Suprapubic skin (tissue), 4 donors: ENCODE results near the gene ANXA2.

Experiments
- CTCF ChIP-seq, 2 donors: fragments of 200-600 bp in 1 of 2; fragments of 450-650 bp in 1 of 2; sonication (generic) in 1 of 2; IDR thresholded peaks; one replicate each; pipeline ENCODE4 v1.5.1; 2016 to 2019; ENCODE audit warnings: antibody characterized with exemption in 2 of 2, mild to moderate bottlenecking in 1 of 2, moderate library complexity in 1 of 2
- EP300 ChIP-seq: sonication (generic); formaldehyde crosslinking; IDR thresholded peaks from one replicate; pipeline ENCODE4 v1.6.1; 2017; ENCODE audit warnings: antibody characterized with exemption
- POLR2A ChIP-seq, 2 donors: fragments of 450-650 bp; IDR thresholded peaks; one replicate each; pipeline ENCODE4 v1.6.1; 2017; ENCODE audit warnings: antibody characterized with exemption in 2 of 2, mild to moderate bottlenecking in 2 of 2, moderate library complexity in 2 of 2
- POLR2AphosphoS5 ChIP-seq, 3 donors: sonication (generic); formaldehyde crosslinking; IDR thresholded peaks; one replicate each; pipeline ENCODE4 v1.6.1; 2017; ENCODE audit warnings: antibody characterized with exemption in 3 of 3

GRCh38 chr15:60315878-60316277 lies 81.9 kb downstream of the ANXA2 start:
- TF ChIP-seq CTCF (IDR thresholded peaks at IDR 0.05) (no peak), POLR2A (IDR thresholded peaks at IDR 0.05) (no peak), POLR2AphosphoS5 (IDR thresholded peaks at IDR 0.05) (no peak), EP300 (no peak)
